GM10847 (cell line): ENCODE results near the gene TASP1.

ENCODE experiments used
- POLR2A ChIP-seq: IDR thresholded peaks from 2 replicates; pipeline ENCODE4 v1.6.1; 2011; ENCODE audit not compliant: insufficient read length; ENCODE audit errors: extremely low read depth

The TASP1 gene

DNA sequence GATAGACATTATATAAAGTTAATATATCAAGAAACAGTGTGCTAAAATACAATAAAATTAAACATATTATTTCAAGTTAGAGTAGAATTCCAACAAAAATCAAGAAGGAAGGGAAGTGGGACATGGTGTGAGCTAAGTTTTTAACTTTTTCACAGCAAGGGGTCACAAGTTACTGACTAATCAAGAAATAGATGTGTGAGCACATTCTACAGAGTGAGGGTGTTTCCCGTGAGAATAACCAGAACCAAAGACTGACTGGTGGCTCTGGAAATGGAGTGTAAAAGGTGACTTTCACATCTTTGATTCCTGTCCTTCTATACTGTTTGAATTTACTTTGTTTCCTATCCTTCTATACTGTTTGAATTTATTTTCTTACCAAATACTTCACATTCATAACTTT is 206.6 kb downstream of the TASP1 start:
- no peak for TF ChIP-seq POLR2A

GRCh38 chr20:13430346-13431002 is 208.3 kb downstream of the TASP1 start:
- no peak for TF ChIP-seq POLR2A

DNA sequence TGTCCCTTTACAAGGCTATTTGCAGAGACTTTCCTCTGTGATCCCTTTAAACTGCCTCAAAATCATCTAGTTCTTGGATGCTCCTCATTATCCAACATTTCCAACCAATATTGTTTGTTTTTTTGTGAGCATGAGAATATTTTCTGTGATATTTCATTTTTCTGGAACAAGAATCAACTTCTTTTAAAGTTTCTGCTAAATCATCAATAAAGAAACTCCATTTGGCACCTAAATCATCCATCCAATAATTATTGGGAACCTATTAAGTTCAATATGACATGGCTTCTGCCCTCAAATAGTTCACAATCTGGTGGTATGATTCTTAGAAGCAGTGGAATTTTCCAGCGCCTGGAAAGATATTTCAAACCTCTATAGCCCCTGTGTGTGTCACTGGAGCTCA is 210.0 kb downstream of the TASP1 start:
- TF ChIP-seq POLR2A, result no peak

GRCh38 chr20:13426870-13427269 is 211.9 kb downstream of the TASP1 start:
- TF ChIP-seq POLR2A, result no peak

DNA sequence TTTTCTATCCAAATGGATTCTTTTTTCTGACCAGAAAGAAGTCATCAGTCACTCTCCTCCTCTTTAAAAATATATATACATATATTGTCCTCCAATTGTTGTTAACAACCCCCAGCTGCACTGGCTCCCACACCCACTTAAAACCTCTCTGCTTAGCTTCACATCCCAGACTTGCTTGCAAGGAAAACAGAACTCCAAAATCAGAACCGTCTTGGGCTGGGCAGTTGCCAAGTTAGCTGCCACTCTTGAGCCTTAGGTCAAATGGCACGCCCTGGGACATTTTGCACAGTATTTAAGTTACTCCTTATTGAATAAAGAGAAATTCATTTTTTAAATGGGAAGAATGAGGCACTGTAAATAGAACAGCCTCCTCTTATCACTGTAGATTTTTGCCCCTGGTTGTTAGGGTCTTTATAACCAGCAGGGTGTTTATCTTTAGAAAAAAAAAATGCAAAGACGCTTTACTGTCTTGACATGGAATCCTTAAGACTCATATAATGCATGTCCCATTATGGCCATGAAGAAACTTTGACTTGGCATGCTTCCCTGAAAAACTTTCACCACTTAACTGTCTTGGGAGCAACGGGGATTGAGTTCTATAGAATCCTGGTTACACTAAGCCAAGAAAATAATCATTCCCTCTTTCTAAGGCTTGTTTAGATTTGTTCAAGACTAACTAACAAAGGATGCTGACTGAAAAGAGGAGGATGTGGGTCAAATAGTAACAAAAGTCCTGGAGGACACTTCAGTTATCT is 213.2 kb downstream of the TASP1 start:
- no peak for TF ChIP-seq POLR2A

- TF ChIP-seq POLR2A, result no peak
Observed at GRCh38 chr20:13424174-13424833, 214.4 kb downstream of the TASP1 start.

- no peak for TF ChIP-seq POLR2A
Observed at GRCh38 chr20:13423472-13424173, 215.1 kb downstream of the TASP1 start.

DNA sequence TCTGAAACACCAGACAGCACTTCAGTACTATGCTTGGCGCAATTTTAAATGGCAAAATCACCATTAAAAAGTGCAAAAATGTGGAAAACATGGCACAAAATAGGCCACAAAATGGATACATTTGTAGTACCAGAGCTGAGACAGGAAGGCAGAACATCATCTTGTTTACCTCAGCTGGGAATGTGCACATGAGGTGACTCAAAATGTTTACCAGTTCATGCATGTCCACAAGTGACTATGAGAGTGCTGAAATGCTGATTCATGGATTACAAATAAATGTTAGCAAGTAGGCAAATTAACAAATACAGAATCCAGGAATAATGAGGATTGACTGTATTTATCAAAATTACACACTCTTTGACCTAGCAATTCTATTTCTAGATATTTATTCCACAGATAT is 216.1 kb downstream of the TASP1 start:
- TF ChIP-seq POLR2A, result no peak

DNA sequence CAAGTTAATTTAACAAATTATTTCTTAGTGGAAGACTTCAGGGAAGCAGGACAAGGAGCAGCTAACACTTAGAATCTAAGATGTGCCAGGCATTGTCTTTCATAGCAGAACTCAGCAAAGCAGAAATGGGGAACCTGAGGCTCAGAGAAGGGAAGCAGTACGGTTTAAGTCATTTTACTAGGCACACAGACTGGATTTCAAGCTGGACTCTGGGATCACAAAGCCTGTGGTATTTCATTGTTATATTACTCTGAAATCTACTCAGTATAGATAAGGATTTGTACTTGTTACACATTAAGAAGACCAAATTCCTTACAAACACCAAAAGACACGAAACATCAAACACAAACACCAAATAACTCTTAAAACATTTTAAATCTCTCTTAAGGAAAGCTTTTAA is 218.1 kb downstream of the TASP1 start:
- TF ChIP-seq POLR2A, result no peak

- TF ChIP-seq POLR2A, result no peak
Observed at GRCh38 chr20:13419477-13419876, 219.3 kb downstream of the TASP1 start.

- TF ChIP-seq POLR2A, result no peak
Observed at GRCh38 chr20:13418263-13419229, 220.2 kb downstream of the TASP1 start.

- TF ChIP-seq POLR2A, result no peak
Observed at GRCh38 chr20:13416531-13416930, 222.2 kb downstream of the TASP1 start.

DNA sequence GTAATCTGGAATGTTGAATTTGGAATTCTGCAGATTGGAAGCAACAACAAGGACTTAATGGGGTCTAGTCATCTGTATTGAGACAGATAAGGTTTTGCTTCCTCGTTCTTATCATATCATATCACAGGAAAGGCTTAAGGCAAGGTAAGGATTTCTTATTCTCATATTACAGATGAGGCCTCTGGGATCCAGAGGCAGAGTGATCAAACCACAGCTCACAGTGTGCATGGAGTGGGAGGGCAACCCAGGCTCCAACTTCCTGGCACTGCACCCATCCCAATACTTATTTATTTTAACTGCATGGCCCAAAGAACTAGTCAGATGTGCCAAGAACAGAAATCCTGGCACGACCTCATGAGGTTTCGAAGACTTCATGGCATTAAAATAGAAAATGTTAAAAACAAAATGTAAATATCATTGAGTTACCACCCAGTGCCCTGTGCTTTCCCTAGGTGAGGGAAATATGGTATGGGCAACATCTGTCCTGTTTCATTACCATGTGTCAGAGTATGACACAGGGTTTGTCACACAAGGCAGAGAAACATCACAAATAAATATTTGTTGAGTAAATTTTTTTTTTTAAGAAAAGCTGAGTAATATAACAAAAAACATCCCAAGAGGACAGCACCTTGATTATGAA is 225.8 kb downstream of the TASP1 start:
- no peak for TF ChIP-seq POLR2A

DNA sequence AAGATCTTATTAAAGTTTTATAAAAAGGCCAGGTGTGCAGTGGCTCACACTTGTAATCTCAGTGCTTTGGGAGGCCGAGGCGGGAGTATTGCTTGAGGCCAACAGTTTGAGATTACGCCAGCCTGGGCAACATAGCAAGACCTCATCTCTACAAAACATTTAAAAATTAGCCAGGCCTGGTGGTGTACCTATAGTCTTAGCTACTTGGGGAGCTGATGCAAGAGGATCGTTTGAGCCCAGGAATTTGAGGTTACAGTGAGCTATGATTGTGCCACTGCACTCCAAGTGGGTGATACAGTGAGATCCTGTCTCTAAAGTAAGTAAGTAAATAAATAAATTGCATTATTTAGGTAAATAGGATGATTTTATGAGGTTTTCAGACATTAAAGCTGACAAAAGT is 234.4 kb downstream of the TASP1 start:
- no peak for TF ChIP-seq POLR2A

GRCh38 chr20:13403453-13403852 is 235.3 kb downstream of the TASP1 start:
- no peak for TF ChIP-seq POLR2A

- no peak for TF ChIP-seq POLR2A
Observed at GRCh38 chr20:13402986-13403385, 235.7 kb downstream of the TASP1 start.
